Stimulated activated CD4-positive, alpha-beta T cell treated with anti-CD3 and anti-CD28 coated beads, TNF-alpha, amount 100 ng/mL, for 24 hours (primary cell): ENCODE results near the gene ARID5B.

Source experiments
- DNase-seq, 3 experiments: peaks; one replicate each; pipeline ENCODE4 v3.0.0-alpha.2; 2020; ENCODE audit warnings: low read depth in 3 of 3

Gene ARID5B

DNA sequence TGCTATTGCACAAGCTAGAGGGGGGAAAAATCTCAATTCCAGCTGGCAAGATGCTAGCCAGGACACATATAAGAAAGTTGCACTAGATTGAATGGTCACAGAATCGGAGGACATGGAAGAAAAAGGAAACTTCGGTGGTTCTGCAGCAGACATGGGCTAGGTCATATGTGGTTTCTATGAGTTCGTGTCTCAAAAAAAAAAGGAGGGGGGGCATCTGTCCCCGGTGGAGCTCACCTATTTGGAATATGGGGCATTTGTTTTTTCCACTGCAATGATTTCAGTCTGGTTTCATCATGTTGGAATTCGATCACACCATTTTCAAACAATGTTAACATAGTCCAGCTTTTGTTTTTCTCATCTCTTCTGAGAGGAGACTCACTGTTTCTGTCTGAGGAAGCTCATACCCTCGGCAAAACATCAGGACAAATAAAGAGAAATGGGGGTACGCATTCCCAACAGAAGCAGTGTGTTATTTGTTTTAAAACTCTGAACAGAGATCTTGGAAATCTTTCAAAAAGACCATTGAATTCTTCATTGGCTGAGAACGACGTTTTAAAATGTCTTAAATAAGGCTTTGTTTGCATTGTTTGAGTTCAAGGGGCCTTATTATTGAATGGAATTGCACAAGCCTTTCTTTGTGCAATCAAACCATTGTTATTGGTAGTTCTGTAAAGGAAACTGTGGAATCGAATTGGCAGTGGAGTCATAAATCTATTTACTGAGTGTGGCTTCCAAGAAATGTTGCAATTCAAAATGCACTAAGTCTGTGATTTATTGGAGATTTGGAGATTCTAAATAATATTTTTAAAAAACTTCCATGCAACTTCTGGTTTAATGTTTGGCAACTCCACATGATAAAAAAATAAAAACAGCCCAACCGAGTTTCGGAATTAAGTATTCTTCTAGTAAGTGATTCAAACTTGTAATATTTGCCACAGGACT lies 194.0 kb downstream of the ARID5B start:
- DNase-seq: no peak

- no peak for DNase-seq
Observed at GRCh38 chr10:62096256-62096933, 194.9 kb downstream of the ARID5B start.

GRCh38 chr10:62098278-62099121 lies 197.0 kb downstream of the ARID5B start:
- no peak for DNase-seq

DNA sequence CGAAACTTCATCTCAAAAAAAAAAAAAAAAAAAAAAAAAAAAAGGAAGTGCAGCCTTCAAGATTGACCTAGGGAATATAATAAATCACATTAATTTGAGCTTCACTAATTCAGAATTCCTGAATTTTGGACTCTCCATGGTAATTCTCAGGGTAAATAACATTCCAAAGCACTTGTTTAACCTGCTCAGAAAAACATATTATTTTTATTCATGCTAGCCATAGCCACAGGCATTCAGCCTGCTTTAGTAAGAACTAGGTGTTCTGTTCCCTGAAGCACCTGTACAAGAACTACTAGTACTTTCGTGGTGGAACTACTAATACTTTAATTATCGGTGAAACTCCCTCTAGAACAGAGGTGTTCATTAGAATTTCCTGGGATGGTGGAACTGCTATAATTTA lies 197.8 kb downstream of the ARID5B start:
- no peak for DNase-seq

GRCh38 chr10:62103857-62104256 lies 202.4 kb downstream of the ARID5B start:
- no peak for DNase-seq

DNA sequence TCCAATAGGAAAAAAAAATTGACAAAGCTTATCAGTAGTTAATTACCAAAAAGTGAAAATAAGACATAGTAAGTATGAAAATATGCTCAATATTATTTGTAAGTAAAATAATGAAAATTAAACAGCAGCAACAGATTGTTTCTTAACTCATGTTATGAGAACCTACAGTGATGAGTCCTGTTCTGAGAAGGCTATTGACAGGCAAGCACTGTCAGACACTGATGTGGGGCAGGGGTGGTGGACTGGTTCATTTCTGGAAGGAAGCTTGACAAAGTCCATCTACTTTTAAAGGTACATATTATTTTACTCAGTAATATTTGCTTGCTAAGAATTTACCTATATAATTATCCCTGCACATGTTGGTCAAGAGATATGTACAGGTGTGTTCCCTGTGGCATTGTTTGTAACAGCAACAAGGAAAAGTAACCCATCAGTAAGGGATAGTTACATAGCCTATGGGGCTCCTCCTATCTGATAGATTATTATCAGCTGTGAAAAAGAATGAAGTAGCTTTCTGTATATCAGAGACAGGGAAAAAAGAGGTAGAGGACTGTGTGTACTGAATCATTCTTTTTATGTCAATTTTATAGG lies 205.5 kb downstream of the ARID5B start:
- no peak for DNase-seq

DNA sequence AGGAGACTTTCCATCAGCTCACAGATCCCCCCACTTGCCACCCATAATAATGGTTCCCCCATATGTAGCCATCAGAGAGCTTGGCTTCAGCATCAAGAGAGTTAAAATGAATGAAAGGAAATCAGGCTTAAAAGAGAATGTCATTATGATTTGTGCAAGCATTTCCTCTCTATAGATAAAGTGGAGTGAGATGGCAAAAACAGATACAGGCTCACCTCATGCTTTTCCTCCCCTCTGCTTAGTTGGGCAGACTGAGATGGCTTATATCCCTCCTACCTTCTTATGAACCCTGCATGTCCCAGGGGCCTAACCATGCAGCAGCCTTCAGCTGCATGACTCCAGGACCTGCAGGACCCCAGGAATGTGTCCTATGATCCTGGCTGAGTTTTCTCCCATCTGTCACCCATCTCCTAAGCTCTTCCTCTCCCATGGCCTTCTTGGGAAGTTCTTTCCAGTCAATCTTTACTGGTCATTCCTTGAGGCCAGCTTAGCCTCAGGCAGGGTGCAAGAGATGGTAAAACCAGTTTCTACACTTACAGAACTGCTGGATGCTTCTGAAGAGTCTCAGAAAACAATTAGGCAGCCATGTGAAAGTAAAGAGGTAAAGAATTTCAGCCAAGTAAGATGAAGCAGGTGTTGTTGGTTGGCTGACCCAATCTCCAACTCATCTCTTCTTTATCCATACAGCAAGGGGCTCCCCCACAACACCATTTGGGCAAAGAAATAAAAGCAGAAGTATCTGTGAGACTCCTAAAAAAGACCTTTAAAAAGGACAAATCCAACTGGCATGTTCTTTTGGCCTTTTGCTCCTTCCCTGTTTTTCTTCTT lies 207.5 kb downstream of the ARID5B start:
- no peak for DNase-seq

- DNase-seq: no peak
Observed at GRCh38 chr10:62109587-62110293, 208.2 kb downstream of the ARID5B start.

GRCh38 chr10:62112300-62112699 lies 210.8 kb downstream of the ARID5B start:
- DNase-seq: no peak

DNA sequence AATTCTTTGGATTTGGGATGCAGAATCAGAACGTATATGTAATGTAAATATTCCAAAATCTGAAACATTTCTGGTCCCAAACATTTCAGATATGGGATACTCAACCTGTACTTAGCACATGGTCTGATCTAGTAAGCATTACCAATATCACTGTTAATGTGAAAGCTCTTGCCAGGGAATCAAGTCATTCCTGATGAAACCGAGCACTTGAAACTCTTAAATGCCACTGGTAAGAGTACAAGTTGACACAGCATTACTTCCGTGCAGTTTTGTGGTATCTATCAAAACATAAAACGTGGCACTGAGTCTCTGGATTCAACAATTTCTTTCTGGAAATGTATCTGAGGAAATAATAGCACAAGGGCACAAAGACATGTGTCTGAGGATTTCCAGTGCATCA lies 211.5 kb downstream of the ARID5B start:
- DNase-seq: no peak

- DNase-seq: no peak
Observed at GRCh38 chr10:62113680-62114079, 212.2 kb downstream of the ARID5B start.

DNA sequence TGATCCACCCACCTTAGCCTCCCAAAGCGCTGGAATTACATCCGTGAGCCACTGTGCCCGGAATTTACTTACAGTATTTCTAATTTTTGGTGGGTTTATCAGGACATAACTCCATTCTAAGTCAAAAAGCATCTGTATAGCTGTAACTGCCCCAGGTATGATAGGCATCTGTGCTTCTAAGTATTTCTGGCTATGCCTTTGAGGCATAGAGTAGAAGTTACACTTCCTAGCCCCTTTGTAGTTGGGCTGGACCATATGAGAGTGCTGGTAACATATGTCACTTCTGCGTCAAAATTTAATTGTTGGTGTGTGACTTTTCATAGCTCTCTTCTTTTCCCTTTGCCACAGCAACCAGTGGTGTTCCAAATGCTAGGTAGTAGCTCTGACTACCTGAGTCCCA lies 213.8 kb downstream of the ARID5B start:
- DNase-seq: no peak

DNA sequence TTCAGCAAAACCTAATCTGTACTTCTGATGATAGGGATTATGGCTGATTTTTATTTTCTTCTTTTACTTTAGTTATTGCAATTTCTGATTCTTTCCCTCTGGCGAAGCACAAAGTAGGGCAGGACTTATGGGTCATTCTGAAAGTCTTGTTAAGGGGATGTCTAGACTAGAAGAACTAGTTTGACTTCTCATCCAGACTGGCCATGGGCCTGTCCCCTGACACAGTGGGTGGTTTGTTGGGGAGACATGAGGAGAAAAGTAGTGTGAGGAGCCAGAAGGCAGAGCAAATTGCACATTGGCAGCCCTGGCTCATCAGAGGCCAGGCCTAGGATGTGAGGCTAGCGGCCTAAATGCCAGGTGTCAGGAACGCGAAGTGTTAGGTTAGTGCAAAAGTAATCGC lies 214.3 kb downstream of the ARID5B start:
- no peak for DNase-seq

- DNase-seq: no peak
Observed at GRCh38 chr10:62116896-62117295, 215.4 kb downstream of the ARID5B start.

DNA sequence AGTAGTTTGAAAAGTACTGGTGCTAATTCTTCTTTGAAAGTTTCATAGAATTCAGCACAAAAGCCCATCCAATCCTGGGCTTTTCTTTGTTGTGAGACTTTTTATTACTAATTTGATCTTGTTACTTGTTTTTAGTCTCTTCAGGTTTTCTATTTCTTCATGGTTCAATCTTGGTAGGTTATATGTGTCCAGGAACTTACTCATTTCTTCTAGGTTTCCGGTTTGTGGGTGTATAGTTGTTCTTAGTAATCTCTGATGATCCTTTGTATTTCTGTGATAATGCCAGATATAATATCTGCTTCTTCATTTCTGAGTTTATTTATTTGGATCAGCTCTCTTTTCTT lies 219.7 kb downstream of the ARID5B start:
- no peak for DNase-seq

- DNase-seq: no peak
Observed at GRCh38 chr10:62127975-62128374, 226.5 kb downstream of the ARID5B start.

DNA sequence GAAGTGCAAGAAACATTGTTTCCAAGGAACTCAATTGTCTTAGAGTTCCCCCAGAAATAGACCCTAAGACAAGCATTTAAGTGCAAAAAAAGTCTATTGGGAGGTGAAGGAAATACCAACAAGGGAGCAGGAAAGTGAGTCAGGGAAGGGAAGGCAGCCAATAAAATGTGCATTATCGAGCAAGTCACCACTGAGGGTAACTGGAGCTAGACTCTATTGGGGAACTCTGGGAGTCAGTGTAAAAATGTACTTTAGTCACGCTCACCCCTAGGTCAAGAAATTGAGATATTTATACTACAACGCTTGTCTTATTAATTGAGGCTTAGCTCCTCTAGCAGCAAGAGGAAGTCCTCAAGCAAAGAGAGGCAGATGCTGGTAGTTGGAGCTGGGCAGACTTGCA lies 229.4 kb downstream of the ARID5B start:
- DNase-seq: no peak

DNA sequence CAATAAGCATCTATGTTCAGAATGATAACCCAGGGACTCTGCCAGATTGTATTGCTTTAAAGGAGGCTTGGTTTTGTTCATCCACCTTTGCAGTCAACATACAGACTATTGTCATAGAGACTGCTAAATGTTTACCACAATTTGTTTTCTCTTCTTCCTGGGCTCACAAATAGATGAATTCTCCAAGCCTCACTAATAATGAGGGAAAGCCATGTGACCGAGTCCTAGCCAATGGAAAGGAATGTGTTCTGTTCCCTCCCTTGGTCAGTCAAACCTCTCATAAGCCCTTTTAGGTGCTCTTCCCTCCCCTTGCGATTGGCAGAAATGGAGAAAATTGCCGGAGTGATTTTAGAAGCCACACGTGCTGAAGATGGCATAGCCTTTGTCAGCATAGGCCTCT lies 230.2 kb downstream of the ARID5B start:
- no peak for DNase-seq

- no peak for DNase-seq
Observed at GRCh38 chr10:62133618-62134017, 232.1 kb downstream of the ARID5B start.

DNA sequence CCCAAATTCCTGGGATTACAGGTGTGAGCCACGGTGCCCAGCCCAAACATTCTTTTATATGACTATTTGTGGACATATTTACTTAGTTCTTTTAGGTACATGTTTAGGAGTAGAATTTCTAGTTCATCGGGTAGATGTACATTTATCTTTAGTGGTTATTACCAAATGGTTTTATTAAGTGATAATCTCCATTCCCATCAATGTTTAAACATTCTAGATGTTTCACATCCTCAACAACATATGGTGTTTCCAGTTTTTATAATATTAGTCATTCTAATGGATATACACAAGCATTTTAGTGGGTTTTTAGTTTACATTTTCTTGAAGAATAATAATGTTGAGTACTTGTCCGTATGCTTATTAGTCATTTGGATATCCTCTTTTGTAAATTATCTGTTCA lies 235.4 kb downstream of the ARID5B start:
- no peak for DNase-seq
